SH-SY5Y (cell line): ENCODE measurements around the gene BLCAP.

Experiments used
- GATA2 ChIP-seq: IDR thresholded peaks from 2 replicates; pipeline ENCODE4 v1.6.1; 2011; ENCODE audit warnings: mild to moderate bottlenecking, low read depth, low read length
- GATA3 ChIP-seq: IDR thresholded peaks from 2 replicates; pipeline ENCODE4 v1.6.1; 2011; ENCODE audit warnings: low read depth, mild to moderate bottlenecking, low read length, moderate library complexity

GRCh38 chr20:37494301-37494700 lies 33.4 kb downstream of the BLCAP start:
- TF ChIP-seq GATA2, result no peak
- TF ChIP-seq GATA3, result no peak
